ENCODE results near the gene UNC119B. TPM values are rescaled to one million over a fixed set of nuclear protein-coding genes. Genes with fewer than 3 reads are reported as not detected.

UNC119B gene
- total RNA-seq, 4 donors from 2014 or later = 9.8 to 25.4 (median 21.5) TPM

DNA sequence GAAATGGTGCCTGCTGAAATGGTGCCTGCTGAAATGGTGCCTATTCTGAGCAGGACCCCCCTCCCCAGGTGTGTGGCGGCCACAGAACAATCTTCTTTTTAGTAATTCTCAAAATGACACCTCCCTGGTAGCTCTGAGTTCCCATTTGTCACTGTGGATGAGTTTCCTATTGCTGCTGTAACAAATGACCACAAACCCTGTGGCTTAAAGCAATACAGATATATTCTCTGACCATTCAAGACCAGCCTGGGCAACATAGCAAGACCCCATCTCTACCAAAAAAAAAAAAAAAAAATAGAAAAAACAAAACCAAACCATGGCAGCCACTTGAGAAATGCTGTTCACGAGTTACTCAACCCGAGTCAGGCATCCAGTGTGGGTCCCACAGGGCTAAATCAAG is 23.3 kb downstream of the UNC119B start:
- TF ChIP-seq EP300 (IDR thresholded peaks at IDR 0.05; ENCODE audit: low read depth) = no peak
- TF ChIP-seq, protein P1, sequence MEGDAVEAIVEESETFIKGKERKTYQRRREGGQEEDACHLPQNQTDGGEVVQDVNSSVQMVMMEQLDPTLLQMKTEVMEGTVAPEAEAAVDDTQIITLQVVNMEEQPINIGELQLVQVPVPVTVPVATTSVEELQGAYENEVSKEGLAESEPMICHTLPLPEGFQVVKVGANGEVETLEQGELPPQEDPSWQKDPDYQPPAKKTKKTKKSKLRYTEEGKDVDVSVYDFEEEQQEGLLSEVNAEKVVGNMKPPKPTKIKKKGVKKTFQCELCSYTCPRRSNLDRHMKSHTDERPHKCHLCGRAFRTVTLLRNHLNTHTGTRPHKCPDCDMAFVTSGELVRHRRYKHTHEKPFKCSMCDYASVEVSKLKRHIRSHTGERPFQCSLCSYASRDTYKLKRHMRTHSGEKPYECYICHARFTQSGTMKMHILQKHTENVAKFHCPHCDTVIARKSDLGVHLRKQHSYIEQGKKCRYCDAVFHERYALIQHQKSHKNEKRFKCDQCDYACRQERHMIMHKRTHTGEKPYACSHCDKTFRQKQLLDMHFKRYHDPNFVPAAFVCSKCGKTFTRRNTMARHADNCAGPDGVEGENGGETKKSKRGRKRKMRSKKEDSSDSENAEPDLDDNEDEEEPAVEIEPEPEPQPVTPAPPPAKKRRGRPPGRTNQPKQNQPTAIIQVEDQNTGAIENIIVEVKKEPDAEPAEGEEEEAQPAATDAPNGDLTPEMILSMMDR (IDR thresholded peaks at IDR 0.05) = no peak
- no peak for TF ChIP-seq POLR2AphosphoS5 (IDR thresholded peaks at IDR 0.05)
- no peak for TF ChIP-seq POLR2A (IDR thresholded peaks at IDR 0.05)
- H3K9me3 ChIP-seq = no peaks in the 10 kb centered on the region
- intact Hi-C loops (cut with DNase I; ENCODE audit: low total_unique reads) (no loop called here), in situ Hi-C loops (cut with MboI; ENCODE audit: low pct_ligation_motif_present in 1 of 4, low pct_unique_long_range_greater_than_20kb in 1 of 4, low sequenced_read_pairs in 3 of 4) (no loop called here)
- no peaks in the 10 kb centered on the region for H3K27me3 ChIP-seq
- no peak overlapping the region for H3K27ac ChIP-seq
- peaks cover 0 to 16% (median 4%) of the 10 kb centered on the region in 4 donors for H3K36me3 ChIP-seq
- H3K4me3 ChIP-seq = no peak overlapping the region
- DNase-seq = no peak
- WGBS, 2 donors (ENCODE audit: low coverage in 1 of 2) = 89% methylated on average over 3 of the region's 3 CpGs; no CpG with 5 or more reads in 1 of the 2 donors
- H3K4me1 ChIP-seq = peaks cover 0 to 7% (median 0%) of the 10 kb centered on the region in 4 donors

DNA sequence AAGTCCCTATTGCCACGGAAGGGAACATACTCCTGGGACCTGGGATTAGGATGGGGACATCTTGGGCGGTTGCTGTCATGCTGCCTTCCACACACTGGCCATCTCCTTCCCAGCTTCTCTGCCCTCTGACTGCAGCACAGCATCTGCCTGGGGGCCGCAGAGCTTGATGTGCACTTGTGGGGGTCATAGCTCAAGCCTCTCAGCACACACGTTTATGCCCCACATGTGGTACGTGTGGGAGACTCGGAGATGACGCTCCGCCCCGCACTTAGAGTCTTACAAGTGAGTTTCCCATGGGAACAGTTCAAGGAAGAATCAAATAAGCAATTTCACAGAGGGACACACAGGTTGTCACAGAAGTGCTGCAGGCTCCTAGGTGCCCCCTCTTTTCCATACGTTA is 24.0 kb downstream of the UNC119B start:
- H3K27ac ChIP-seq = no peak overlapping the region
- no peak overlapping the region for H3K4me3 ChIP-seq
- in situ Hi-C loops (cut with MboI; ENCODE audit: low pct_ligation_motif_present in 1 of 4, low pct_unique_long_range_greater_than_20kb in 1 of 4, low sequenced_read_pairs in 3 of 4) (no loop called here), intact Hi-C loops (cut with DNase I; ENCODE audit: low total_unique reads) (no loop called here)
- peaks cover 0 to 16% (median 7%) of the 10 kb centered on the region in 4 donors for H3K36me3 ChIP-seq
- DNase-seq = no peak
- H3K9me3 ChIP-seq = no peaks in the 10 kb centered on the region
- H3K4me1 ChIP-seq = peaks cover 0 to 4% (median 0%) of the 10 kb centered on the region in 4 donors
- WGBS, 2 donors (ENCODE audit: low coverage in 1 of 2) = 93% methylated on average over 10 of the region's 10 CpGs; no CpG with 5 or more reads in 1 of the 2 donors
- TF ChIP-seq, protein P1 (IDR thresholded peaks at IDR 0.05) = no peak
- TF ChIP-seq POLR2A (IDR thresholded peaks at IDR 0.05) (no peak), EP300 (IDR thresholded peaks at IDR 0.05; ENCODE audit: low read depth) (no peak), POLR2AphosphoS5 (IDR thresholded peaks at IDR 0.05) (no peak)
- H3K27me3 ChIP-seq = no peaks in the 10 kb centered on the region

DNA sequence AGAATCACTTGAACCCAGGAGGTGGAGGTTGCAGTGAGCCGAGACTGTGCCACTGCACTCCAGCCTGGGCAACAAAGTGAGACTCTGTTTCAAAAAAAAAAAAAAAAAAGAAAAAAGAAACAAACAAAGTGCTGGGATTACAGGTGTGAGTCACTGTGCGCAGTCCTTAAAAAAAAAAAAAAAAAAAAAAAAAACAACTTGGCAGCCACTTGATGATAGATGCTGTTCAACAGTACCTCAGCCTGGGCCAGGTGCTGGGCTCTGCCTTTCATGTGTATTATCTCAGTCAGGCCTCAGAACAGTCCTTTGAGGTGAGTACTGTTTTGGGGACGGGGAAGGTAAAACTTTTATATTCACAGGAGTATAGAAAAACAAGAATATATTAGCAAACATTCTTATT is 24.9 kb downstream of the UNC119B start:
- Histone ChIP-seq H3K4me1 (peaks cover 0 to 4% (median 0%) of the 10 kb centered on the region in 4 donors), H3K4me3 (no peak overlapping the region), H3K27me3 (no peaks in the 10 kb centered on the region), H3K36me3 (peaks cover 0 to 18% (median 4%) of the 10 kb centered on the region in 4 donors), H3K9me3 (no peaks in the 10 kb centered on the region), H3K27ac (no peak overlapping the region)
- WGBS, 2 donors (ENCODE audit: low coverage in 1 of 2) = 75% methylated on average over 3 of the region's 3 CpGs; no CpG with 5 or more reads in 1 of the 2 donors
- intact Hi-C loops (cut with DNase I; ENCODE audit: low total_unique reads) = no loop called here
- in situ Hi-C loops (cut with MboI; ENCODE audit: low pct_ligation_motif_present in 1 of 4, low pct_unique_long_range_greater_than_20kb in 1 of 4, low sequenced_read_pairs in 3 of 4) = no loop called here
- TF ChIP-seq POLR2AphosphoS5 (IDR thresholded peaks at IDR 0.05) = no peak
- no peak for TF ChIP-seq EP300 (IDR thresholded peaks at IDR 0.05; ENCODE audit: low read depth)
- TF ChIP-seq, protein P1 (IDR thresholded peaks at IDR 0.05) = no peak
- no peak for TF ChIP-seq POLR2A (IDR thresholded peaks at IDR 0.05)
- no peak for DNase-seq

DNA sequence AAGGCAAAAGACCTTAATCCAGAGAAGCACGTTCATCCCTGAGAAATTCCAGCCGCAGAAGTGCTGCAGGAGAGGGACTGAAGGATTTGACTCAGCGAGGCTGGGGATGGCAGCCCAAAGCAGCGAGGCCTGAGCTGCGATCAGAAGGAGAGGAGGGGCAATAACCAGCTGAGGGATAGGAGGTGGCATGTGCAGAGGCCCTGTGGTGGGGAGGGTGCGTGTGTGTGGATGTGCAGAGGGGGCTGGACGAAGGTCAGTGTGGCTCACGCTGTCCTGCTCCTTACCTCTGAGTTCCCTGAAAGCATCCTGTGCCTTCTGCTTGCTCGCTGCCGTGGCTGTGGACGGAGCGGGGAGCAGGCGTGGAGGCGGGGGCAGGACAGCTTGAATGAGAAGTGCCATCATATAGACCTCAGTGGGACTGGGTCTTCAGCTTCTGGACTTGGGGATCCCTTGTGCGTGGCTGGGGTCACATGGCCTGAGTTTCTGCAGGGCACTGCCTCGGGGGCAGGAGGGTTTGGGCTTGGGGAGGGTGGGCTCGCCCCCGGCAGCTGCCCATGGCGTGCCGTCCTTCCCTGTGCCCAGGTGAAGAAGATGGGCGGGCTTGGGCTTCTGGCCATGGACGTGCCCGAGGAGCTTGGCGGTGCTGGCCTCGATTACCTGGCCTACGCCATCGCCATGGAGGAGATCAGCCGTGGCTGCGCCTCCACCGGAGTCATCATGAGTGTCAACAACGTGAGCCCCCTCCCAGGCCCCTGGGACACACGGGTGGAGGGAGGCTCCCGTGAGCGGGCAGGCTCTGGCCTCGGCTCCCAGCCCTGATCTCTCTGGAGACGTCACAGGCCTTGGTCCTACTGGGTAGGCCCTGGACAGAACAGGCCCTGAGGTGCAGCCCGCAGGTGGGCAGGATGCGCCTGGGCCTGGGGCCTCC is 26.4 kb downstream of the UNC119B start:
- TF ChIP-seq EP300 (IDR thresholded peaks at IDR 0.05; ENCODE audit: low read depth) = no peak
- TF ChIP-seq POLR2AphosphoS5 (IDR thresholded peaks at IDR 0.05) = no peak
- TF ChIP-seq, protein P1 (IDR thresholded peaks at IDR 0.05) = no peak
- TF ChIP-seq POLR2A (IDR thresholded peaks at IDR 0.05) = no peak
- in situ Hi-C loops (cut with MboI; ENCODE audit: low pct_ligation_motif_present in 1 of 4, low pct_unique_long_range_greater_than_20kb in 1 of 4, low sequenced_read_pairs in 3 of 4) = no loop called here

More for the DNA sequence above, 26.4 kb downstream of the UNC119B start:
- Histone ChIP-seq H3K27me3 (no peaks in the 10 kb centered on the region), H3K36me3 (peaks cover 0 to 18% (median 0%) of the 10 kb centered on the region in 4 donors), H3K9me3 (no peaks in the 10 kb centered on the region), H3K4me1 (no peaks in the 10 kb centered on the region), H3K27ac (no peak overlapping the region), H3K4me3 (no peak overlapping the region)
- DNase-seq = no peak
- intact Hi-C loops (cut with DNase I; ENCODE audit: low total_unique reads) = no loop called here
- WGBS, 2 donors (ENCODE audit: low coverage in 1 of 2) = 81 to 92% methylated on average over 5 to 38 of the region's 38 CpGs
